Gastroesophageal sphincter (tissue), 4 donors: ENCODE measurements around the gene CTRL. TPM values are rescaled to one million over a fixed set of nuclear protein-coding genes. Genes with fewer than 3 reads are reported as not detected.
A peak's percentile ranks its signal among the peaks of the same experiment; 100 is the strongest.
"Not testable (repeated sequence)": the region's sequence is repeated elsewhere in the genome, so short reads cannot be mapped to it uniquely, and the experiment has no call there.

ENCODE experiments used
- ATAC-seq: fragments of 150-250 bp; one replicate; pipeline ENCODE4 v1.9.1; 2016; ENCODE audit warnings: mild to moderate bottlenecking, moderate library complexity
- H3K27ac ChIP-seq, 4 donors: fragments of 200-600 bp; sonication (generic) in 3 of 4; 1 replicate in 3 of 4; 2 replicates in 1 of 4; pipeline ENCODE4 v1.5.1; 2016 to 2019
- H3K27me3 ChIP-seq: fragments of 200-600 bp; sonication (generic); one replicate; pipeline ENCODE4 v1.5.1; 2019
- H3K36me3 ChIP-seq, 2 donors: fragments of 200-600 bp; sonication (generic); one replicate each; pipeline ENCODE4 v1.5.1; 2019; ENCODE audit warnings: control low read depth in 1 of 2
- H3K4me1 ChIP-seq, 3 donors: fragments of 200-600 bp; sonication (generic); 1 replicate in 2 of 3; 2 replicates in 1 of 3; pipeline ENCODE4 v1.5.1; 2016 to 2019; ENCODE audit warnings: control low read depth in 2 of 3
- H3K4me3 ChIP-seq, 2 donors: fragments of 200-600 bp; sonication (generic); one replicate each; pipeline ENCODE4 v1.5.1; 2019; ENCODE audit warnings: mild to moderate bottlenecking in 1 of 2, moderate library complexity in 1 of 2
- H3K9me3 ChIP-seq, 3 donors: fragments of 200-600 bp; sonication (generic); one replicate each; pipeline ENCODE4 v1.5.1; 2017 to 2019; ENCODE audit warnings: control low read depth in 2 of 3
- EP300 ChIP-seq: sonication (generic); formaldehyde crosslinking; IDR thresholded peaks from one replicate; pipeline ENCODE4 v1.6.1; 2017; ENCODE audit warnings: antibody characterized with exemption, mild to moderate bottlenecking
- POLR2A ChIP-seq, 2 donors: fragments of 450-650 bp; IDR thresholded peaks; one replicate each; pipeline ENCODE4 v1.6.1; 2017; ENCODE audit warnings: antibody characterized with exemption in 2 of 2, mild to moderate bottlenecking in 2 of 2, moderate library complexity in 1 of 2
- POLR2AphosphoS5 ChIP-seq: sonication (generic); formaldehyde crosslinking; IDR thresholded peaks from one replicate; pipeline ENCODE4 v1.6.1; 2017; ENCODE audit warnings: antibody characterized with exemption
- WGBS, 2 donors: methylation state at CpG; one replicate each; pipeline ENCODE4 v1.1.5; 2018; ENCODE audit warnings: low coverage in 1 of 2; 5-methylcytosine and 5-hydroxymethylcytosine counted together
- total RNA-seq, 4 donors: library from RNA; depleted of rRNA; stranded (reverse); fragments of >200 nt; gene quantifications; one replicate each; pipeline ENCODE4 v1.1.0, GENCODE V29; 2016
- TF ChIP-seq, protein P1 (sequence below), 4 experiments: fragments of 200-600 bp in 2 of 4; fragments of 450-650 bp in 2 of 4; sonication (generic) in 1 of 4; IDR thresholded peaks; one replicate each; pipeline ENCODE4 v1.5.1; 2017 to 2019; ENCODE audit warnings: antibody characterized with exemption in 4 of 4, mild to moderate bottlenecking in 2 of 4, moderate library complexity in 2 of 4

The CTRL gene
- total RNA-seq, 4 donors from 2014 or later, result 1.2 to 5.0 TPM; not detected in 2

- Histone ChIP-seq H3K4me3 (no peak overlapping the region), H3K4me1 (peaks cover 0 to 63% (median 16%) of the 10 kb centered on the region in 3 donors), H3K36me3 (peaks cover 0 to 48% of the 10 kb centered on the region in 2 donors), H3K27me3 (no peaks in the 10 kb centered on the region), H3K27ac (peak overlapping the region in 3 of 4 donors; percentile 59 to 72 (median 70)), H3K9me3 (no peaks in the 10 kb centered on the region)
- no peak for ATAC-seq
- TF ChIP-seq POLR2AphosphoS5 (no peak), POLR2A (IDR thresholded peaks at IDR 0.05) (no peak), EP300 (no peak)
- TF ChIP-seq, protein P1, sequence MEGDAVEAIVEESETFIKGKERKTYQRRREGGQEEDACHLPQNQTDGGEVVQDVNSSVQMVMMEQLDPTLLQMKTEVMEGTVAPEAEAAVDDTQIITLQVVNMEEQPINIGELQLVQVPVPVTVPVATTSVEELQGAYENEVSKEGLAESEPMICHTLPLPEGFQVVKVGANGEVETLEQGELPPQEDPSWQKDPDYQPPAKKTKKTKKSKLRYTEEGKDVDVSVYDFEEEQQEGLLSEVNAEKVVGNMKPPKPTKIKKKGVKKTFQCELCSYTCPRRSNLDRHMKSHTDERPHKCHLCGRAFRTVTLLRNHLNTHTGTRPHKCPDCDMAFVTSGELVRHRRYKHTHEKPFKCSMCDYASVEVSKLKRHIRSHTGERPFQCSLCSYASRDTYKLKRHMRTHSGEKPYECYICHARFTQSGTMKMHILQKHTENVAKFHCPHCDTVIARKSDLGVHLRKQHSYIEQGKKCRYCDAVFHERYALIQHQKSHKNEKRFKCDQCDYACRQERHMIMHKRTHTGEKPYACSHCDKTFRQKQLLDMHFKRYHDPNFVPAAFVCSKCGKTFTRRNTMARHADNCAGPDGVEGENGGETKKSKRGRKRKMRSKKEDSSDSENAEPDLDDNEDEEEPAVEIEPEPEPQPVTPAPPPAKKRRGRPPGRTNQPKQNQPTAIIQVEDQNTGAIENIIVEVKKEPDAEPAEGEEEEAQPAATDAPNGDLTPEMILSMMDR (IDR thresholded peaks at IDR 0.05), result no peak
- 80% methylated on average over 4 of the region's 7 CpGs; no CpG with 5 or more reads in 1 of the 2 donors for WGBS, 2 donors
These were observed 15.6 kb downstream of the CTRL start for GRCh38 chr16:67915831-67916723.

DNA sequence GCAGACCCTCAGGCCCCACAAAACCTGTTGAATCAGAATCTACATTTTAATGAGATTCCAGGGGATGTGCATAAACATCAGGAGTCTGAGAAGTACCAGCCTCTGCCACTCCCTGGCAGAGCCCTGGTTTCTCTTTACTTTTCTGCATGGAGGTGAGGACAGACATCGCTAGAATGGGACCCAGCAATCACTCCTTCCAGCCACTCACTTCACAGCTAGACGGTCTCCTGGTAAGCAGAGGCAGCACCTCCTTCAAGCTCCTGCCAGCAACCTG is 16.2 kb downstream of the CTRL start:
- H3K9me3 ChIP-seq, ATAC-seq, H3K27me3 ChIP-seq, H3K4me3 ChIP-seq, H3K27ac ChIP-seq: not testable (repeated sequence)
- WGBS, 2 donors, result 80% methylated on average over 1 of the region's 2 CpGs; no CpG with 5 or more reads in 1 of the 2 donors
- H3K36me3 ChIP-seq, result peaks cover 0 to 54% of the 10 kb centered on the region in 2 donors
- peaks cover 0 to 67% (median 15%) of the 10 kb centered on the region in 3 donors for H3K4me1 ChIP-seq

- Histone ChIP-seq H3K27ac (no peak overlapping the region), H3K27me3 (no peaks in the 10 kb centered on the region), H3K4me1 (peaks cover 0 to 62% (median 13%) of the 10 kb centered on the region in 3 donors), H3K9me3 (no peaks in the 10 kb centered on the region), H3K4me3 (no peak overlapping the region), H3K36me3 (peaks cover 0 to 57% of the 10 kb centered on the region in 2 donors)
- no peak for ATAC-seq
- WGBS, 2 donors, result 78% methylated on average over 5 of the region's 7 CpGs; no CpG with 5 or more reads in 1 of the 2 donors
- TF ChIP-seq POLR2A (IDR thresholded peaks at IDR 0.05), result no peak
- no peak for TF ChIP-seq EP300
- TF ChIP-seq POLR2AphosphoS5, result no peak
- TF ChIP-seq, protein P1 (IDR thresholded peaks at IDR 0.05), result no peak
These were observed 16.7 kb downstream of the CTRL start for GRCh38 chr16:67914758-67915495.

- peaks cover 0 to 14% (median 0%) of the 10 kb centered on the region in 3 donors for H3K4me1 ChIP-seq
- no peak for ATAC-seq
- H3K36me3 ChIP-seq, result peaks cover 0 to 51% of the 10 kb centered on the region in 2 donors
- no peak overlapping the region for H3K4me3 ChIP-seq
- H3K9me3 ChIP-seq, result no peaks in the 10 kb centered on the region
- TF ChIP-seq, protein P1 (IDR thresholded peaks at IDR 0.05), result no peak
- no peak for TF ChIP-seq POLR2A (IDR thresholded peaks at IDR 0.05)
- TF ChIP-seq EP300, result no peak
- no peak for TF ChIP-seq POLR2AphosphoS5
- no peak overlapping the region for H3K27ac ChIP-seq
- H3K27me3 ChIP-seq, result no peaks in the 10 kb centered on the region
- 65% methylated on average over 2 of the region's 2 CpGs; no CpG with 5 or more reads in 1 of the 2 donors for WGBS, 2 donors
These were observed 21.5 kb downstream of the CTRL start for GRCh38 chr16:67910158-67910557.

GRCh38 chr16:67909056-67909742 is 22.5 kb downstream of the CTRL start:
- WGBS, 2 donors, result 78 to 94% methylated on average over 7 to 8 of the region's 36 CpGs
- H3K4me1 ChIP-seq, result peaks cover 0 to 9% (median 0%) of the 10 kb centered on the region in 3 donors
- no peak for ATAC-seq

More at GRCh38 chr16:67909056-67909742, 22.5 kb downstream of the CTRL start:
- TF ChIP-seq POLR2A (IDR thresholded peaks at IDR 0.05) (no peak), POLR2AphosphoS5 (no peak), EP300 (no peak)
- peaks cover 0 to 48% of the 10 kb centered on the region in 2 donors for H3K36me3 ChIP-seq
- no peaks in the 10 kb centered on the region for H3K27me3 ChIP-seq
- H3K4me3 ChIP-seq, result no peak overlapping the region
- H3K27ac ChIP-seq, result no peak overlapping the region
- no peaks in the 10 kb centered on the region for H3K9me3 ChIP-seq
